HG03095 (cell line): ENCODE measurements around the gene RAB40C.
A peak's percentile ranks its signal among the peaks of the same experiment; 100 is the strongest.
"Not testable (repeated sequence)": the region's sequence is repeated elsewhere in the genome, so short reads cannot be mapped to it uniquely, and the experiment has no call there.

Experiments
- ATAC-seq: cut with Tn5 transposase; IDR thresholded peaks from one replicate; pipeline ENCODE4 v1.9.1; 2021; ENCODE audit warnings: moderate library complexity; ENCODE audit not compliant: unreplicated experiment

The RAB40C gene

GRCh38 chr16:588889-589657, 793 bp upstream of the RAB40C start:
- peak; percentile 63 for ATAC-seq

GRCh38 chr16:590188-590814, 435 bp downstream of the RAB40C start:
- no peak for ATAC-seq

DNA sequence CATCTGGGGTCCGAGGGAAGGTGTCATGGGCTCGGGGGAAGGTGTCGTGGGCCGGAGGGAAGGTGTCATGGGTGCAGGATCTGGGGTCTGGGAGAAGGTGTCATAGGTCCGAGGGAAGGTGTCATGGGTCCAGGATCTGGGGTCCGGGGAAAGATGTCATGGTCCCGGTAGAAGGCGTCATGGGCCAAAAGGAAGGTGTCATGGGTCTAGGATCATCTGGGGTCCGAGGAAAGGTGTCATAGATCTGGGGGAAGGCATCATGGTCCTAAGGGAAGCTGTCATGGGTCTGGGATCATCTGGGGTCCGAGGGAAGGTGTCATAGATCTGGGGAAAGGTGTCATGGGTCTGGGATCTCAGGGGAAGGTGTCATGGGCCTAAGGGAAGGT, 942 bp downstream of the RAB40C start:
- ATAC-seq, result no peak

GRCh38 chr16:591231-591630, 1.4 kb downstream of the RAB40C start:
- ATAC-seq, result no peak

- no peak for ATAC-seq
Measured at GRCh38 chr16:591892-592517, 2.1 kb downstream of the RAB40C start.

DNA sequence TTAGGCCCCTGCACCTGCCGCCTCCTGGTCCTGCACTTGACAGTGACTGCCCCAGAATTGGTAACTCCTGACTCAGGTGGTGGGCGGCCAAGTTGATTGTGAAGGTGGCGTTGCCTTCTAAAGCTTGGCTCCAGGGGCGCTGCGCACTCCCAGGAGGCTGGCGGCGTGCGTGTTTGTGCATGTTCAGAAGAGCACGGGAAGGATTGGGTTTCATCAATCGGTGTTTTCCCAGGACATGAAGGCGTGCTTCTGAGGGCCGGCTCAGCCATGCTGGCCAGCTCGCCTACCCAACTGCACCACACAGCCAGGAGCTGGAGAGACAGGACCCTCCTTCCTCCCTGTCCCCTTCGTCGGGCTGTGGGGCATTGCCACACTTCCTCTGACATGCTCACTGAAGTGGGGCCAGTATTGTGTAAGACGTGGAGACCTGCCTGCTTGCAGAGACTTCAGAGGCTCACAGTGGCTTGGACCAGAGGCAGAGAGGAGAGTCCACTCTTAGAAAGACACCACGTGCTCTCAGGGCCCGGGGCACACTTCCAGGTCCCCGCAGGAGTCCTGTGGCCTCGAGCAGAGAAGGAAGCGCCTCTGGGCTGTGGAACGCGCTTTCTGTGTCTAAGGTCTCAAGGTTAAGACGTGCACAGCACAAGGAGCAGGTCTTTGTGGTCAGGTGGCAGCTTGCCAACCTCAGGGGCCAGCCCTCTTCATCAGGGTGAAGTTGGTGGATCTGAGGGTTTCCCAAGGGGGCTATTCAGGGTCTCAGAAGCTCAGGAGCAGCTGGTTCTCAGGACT, 2.8 kb downstream of the RAB40C start:
- ATAC-seq, result no peak

- ATAC-seq, result no peak
Measured at GRCh38 chr16:593406-593805, 3.5 kb downstream of the RAB40C start.

- no peak for ATAC-seq
Measured at GRCh38 chr16:593807-594206, 3.9 kb downstream of the RAB40C start.

- ATAC-seq, result no peak
Measured at GRCh38 chr16:595094-595528, 5.2 kb downstream of the RAB40C start.

GRCh38 chr16:595942-596735, 6.3 kb downstream of the RAB40C start:
- no peak for ATAC-seq

DNA sequence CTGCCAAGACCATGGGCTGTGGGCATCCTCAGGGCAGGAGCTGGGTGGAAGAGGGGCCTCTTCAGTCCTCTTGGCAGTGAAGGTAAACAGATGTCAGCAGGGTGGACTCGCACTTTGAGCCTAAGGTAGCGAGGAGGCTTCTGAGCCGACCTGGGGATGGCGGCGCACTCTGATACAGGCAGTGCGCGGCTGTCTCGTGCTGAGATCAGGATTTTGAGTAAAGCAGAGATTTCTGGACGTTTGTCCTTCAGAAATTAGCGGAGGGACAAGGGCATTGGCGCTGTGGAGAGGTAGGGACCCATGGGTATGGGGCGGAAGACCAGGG, 6.8 kb downstream of the RAB40C start:
- no peak for ATAC-seq

DNA sequence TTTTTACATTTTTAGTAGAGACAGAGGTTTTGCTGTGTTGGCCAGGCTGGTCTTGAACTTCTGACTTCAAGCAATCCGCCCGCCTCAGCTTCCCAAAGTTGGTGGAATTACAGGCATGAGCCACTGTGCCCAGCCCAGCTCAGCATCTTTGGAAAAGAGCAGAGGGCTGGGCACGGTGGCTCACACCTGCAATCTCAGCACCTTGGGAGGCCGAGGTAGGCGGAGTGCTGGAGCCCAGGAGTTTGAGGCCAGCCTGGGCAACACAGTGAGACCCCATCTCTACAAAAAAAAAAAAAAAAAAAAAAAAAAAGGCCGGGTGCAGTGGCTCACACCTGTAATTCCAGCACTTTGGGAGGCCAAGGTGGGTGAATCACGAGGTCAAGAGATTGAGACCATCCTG, 7.8 kb downstream of the RAB40C start:
- not testable (repeated sequence) for ATAC-seq

DNA sequence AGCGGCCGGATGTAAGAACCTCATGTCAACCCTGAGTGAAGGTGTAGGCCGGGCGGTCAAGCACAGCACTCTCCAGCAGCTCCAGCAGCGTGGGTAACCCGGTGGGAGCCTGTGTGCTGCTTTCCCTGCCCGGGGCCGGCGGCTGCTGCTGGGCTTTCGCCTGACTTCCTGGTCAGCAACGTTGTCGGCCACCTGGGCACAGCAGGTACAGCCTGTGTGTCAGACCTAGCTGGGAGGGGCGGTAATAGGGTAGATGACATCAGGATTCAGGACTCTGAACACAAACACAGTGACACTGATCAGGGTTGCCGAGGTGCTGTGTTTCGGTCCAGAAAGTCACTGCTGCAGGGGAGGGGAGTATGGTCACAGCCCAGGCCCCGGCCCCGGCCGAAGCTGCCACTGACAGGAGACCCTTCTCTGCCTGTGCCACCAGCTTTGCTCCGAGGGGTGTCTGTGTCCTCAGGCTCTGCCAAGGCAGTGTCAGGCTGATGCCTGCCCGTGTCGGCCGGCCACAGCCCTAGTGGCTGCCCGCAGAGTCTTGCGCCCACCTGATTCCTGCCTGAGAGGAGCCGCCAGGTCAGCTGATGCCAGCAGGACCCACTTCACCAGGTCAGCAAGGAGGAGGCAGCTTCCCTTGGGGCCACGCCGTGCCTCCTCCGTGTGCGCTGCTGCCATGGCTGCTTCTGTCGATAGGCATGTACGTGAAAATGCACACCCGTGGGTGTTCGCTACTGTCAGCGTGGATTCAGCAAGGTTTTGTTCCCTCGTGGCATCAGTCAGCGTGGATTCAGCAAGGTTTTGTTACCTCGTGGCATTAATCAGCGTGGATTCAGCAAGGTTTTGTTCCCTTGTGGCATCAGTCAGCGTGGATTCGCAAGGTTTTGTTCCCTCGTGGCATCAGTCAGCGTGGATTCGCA, 9.2 kb downstream of the RAB40C start:
- ATAC-seq, result no peak

DNA sequence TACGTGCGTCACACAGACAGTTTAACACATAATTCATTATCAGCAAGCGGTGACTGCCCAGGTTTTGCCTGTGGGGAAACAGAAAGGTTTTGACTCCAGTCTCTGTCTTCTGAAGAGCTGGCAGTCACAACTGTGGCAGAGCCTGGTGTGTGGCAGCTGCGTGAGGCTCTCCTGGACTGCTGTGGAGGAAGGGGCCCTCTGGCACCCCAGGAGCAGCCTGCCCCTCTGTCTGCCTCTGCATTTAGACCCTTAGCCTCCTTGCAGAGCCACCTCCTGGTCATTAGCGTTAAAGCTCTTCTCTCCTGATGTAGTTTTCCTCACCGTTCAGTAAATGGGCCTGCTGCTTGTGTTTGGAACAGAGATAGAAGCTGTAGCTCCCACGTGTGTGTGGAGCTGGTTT, 10.9 kb downstream of the RAB40C start:
- no peak for ATAC-seq

GRCh38 chr16:603933-604332, 14.1 kb downstream of the RAB40C start:
- no peak for ATAC-seq

DNA sequence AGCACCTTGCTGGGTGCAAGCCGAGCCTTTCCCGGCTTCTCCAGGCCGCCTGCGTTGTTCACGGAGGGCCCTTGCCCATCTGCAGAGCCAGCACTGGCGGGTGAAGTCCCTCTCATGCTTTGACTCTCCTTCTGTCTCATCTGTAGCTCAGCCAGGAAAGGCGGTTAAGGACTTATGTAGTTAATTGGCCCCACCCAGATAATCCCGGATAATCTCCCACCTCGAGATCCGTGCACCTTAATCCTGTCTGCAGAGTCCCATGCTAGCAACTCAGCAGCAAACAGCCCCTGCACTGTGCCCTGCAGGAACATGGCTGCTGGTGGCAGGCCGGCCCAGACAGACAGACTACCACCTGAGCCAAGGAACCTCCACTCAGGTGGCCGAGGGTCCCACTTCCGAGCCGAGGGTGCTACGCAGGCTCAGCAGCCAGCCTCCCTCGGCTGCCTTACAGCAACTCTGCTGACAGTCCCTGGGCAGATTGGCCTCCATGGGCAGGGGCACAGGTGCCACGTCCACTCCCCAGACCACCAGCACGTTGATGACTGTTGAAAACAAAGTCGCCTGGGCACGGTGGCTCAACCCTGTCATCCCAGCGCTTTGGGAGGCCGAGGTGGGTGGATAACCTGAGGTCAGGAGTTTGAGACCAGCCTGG, 16.9 kb downstream of the RAB40C start:
- ATAC-seq, result no peak

DNA sequence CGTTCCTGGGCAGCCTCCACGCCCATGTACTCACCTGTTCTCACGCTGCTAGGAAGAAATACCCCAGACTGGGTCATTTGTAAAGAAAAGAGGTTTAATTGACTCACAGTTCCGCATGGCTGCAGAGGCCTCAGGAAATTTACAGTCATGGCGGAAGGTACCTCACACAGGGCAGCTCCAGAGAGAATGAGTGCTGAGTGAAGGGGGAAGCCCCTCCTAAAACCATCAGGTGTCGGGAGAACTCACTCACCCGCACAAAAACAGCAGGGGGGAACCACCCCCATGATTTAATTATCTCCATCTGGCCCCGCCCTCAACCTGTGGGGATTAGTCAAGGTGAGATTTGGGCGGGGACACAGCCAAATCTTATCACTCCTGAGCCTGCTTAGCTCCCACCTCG, 18.2 kb downstream of the RAB40C start:
- no peak for ATAC-seq

GRCh38 chr16:609316-609715, 19.4 kb downstream of the RAB40C start:
- no peak for ATAC-seq

DNA sequence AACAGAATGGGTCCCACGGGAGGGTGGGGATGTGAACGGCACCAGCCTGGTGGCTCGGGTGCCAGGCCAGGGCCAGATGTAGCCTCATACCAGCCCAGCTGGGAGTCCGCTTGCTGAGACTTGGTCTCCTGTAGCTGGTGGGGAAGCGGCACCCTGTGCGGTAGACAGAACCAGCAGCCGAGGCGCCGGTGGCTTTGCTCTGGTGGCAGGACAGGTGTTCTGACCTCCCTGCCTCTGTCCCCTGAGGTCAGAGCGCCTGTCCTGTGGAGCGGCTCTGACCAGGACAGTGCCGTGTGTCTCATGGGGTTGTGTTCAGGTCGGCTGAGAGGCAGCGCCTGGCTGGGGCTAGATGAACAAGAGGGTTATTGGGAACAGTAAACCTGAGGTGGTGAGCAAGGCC, 20.1 kb downstream of the RAB40C start:
- ATAC-seq, result no peak
